ENCODE measurements around the gene ATP2A1.
"Not testable (repeated sequence)": the region's sequence is repeated elsewhere in the genome, so short reads cannot be mapped to it uniquely, and the experiment has no call there.

ATP2A1 gene

DNA sequence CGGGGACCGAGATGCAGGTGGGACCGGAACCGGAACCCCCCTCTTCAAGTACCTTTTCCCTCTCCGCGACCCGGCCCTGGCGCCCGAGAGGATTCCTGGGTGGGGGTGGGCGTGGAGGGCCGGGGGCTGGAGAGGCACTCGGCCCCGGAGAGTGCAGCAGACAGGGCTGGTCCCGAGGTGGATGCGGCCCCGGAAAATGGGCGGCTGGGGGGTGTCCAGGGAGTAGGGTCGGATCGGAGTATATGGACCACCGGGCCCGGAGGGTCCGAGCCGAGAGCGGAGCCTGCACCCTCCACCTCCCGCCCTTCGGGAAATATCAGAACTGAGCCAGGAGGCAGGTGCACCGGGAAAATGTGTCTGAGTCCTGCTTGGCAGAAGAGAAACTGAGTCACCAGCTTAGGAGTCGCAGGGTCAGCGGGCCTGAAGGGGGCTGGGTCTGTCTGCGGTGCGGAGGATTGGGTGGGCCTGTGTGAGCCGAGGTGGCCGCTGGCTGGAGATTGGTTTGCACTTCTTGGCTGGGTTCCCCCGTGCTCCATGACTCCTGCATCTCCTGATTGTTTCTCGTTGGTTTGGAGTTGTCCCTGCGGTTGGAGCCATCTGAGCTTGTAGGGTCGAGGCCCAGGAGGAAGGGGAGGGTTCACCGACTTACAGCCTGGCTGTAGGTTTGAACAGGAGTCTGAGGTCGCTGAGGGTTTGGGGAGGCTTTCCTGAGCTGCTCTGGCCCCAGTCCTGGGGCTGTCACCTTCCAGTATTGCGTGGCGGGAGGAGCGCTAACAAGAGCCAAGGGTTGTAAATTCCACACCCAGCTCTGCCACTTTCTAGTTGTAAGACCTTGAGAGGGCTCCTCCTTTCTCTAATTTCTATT, 14.1 kb upstream of the ATP2A1 start:
- no peak for DNase-seq

DNA sequence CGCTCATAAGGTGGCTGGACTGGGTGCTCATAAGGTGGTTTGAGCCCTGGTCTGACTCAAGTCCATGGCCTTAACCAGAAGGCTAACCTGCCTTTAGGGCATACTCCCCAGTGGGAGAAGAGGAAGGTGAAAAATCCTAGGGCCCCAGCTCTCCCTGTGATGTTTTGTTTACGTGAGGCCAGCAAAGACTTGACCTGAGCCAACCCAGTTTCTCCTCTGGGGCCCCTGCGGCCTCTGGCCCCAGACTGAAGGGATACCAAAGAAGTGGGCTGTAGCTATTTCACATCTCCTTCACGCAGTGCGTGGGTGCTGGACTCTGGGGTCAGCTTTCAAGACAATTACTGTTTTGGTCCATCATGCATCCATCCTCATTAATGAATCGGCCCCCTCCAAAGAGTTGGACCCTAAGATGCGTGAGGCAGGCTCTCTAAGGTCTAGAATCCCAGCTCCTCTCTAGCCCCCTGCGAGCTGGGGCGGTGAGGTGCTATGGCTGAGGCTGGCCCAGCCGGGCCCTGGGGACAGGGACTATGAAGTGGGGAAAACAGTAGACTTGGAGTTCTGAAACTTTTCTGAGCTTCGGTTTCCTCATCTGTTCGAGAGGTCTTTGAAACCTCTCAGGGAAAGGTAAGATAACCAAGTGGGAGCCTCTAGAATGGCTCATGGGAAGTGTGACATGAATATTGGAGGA, 13.1 kb upstream of the ATP2A1 start:
- DNase-seq: no peak

- DNase-seq: no peak
Observed at GRCh38 chr16:28865722-28866453, 12.4 kb upstream of the ATP2A1 start.

DNA sequence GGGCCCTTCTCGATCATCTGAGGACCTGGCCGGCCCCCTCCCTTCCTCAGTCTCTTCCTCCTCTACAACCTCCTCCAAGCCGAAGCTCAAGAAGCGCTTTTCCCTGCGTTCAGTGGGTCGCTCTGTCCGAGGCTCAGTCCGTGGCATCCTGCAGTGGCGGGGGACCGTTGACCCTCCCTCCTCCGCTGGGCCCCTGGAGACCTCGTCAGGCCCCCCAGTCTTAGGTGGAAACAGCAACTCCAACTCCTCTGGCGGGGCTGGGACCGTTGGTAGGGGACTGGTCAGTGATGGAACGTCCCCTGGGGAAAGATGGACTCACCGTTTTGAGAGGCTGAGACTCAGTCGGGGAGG, 11.9 kb upstream of the ATP2A1 start:
- no peak for DNase-seq

DNA sequence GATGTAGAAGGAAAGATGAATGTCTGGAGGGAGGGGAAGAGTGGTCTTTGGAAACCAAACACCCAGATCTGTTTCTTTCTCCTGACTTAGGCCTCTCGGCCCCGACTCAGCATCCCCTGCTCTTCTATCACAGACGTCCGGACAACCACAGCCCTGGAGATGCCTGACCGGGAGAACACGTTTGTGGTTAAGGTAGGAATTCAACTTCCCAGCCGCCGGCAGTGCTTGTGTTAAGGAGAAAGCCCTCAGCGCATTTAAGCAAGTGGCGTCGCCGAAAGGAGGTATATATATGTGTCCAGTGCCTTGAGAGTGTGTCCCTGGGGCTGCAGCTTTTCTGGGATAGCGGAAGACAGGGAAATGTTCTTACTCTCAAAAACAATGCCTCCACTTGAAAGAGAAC, 11.0 kb upstream of the ATP2A1 start:
- DNase-seq: no peak

GRCh38 chr16:28867646-28868045, 10.6 kb upstream of the ATP2A1 start:
- not testable (repeated sequence) for DNase-seq

- DNase-seq: no peak
Observed at GRCh38 chr16:28869201-28869600, 9.1 kb upstream of the ATP2A1 start.

DNA sequence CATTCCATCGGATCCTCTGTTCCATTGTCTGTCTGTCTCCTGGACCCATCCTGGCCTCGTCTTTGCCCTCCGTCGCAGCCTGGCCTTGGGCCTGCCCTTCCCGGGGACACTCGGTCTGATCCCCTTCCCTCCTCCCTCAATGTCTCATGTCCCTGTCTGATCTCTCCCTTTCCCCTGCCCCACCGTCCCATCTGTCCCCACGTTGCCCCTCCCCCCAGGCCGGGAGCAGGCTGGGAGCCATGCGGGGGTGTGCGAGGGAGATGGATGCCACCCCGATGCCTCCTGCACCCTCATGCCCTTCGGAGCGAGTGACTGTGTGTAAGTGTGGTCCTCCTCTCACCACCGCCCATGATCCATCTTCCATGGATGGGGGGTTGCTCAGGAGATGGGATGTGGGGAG, 5.3 kb upstream of the ATP2A1 start:
- DNase-seq: no peak

- DNase-seq: no peak
Observed at GRCh38 chr16:28873543-28874201, 4.6 kb upstream of the ATP2A1 start.

GRCh38 chr16:28874406-28874805, 3.9 kb upstream of the ATP2A1 start:
- DNase-seq: no peak

GRCh38 chr16:28875134-28876018, 2.9 kb upstream of the ATP2A1 start:
- DNase-seq: no peak

DNA sequence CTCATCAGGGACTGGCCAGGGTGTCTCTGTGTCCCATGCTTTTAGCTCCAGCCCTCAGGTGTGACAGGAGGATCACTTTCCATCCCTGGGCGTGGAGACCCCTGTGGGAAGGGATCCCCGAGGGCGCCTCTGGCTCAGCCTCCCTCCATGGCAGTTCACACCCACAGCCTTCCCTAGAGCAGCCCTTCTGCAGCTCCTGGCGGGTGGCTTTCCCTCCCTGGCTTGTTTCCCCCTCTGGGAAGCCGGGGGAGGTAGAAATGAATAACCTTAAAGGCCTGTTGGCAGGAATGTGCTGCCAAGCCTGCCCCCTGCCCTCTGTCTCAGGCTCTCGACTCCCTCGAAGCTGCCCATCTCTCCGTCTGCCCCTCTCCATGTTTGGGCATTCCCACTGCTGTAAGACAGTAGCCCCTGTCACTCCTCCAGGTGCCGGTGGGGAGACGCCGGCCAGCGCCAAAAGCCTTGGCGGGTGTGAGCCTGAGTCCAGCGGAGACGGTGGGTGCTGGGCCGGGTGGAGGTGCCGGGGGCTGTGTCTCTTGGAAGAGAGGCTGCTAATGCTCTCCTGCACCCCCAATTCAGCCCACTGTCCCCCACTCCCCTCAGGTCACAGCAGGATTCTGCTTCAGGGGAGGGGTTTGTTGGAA, 2.1 kb upstream of the ATP2A1 start:
- DNase-seq: no peak

DNA sequence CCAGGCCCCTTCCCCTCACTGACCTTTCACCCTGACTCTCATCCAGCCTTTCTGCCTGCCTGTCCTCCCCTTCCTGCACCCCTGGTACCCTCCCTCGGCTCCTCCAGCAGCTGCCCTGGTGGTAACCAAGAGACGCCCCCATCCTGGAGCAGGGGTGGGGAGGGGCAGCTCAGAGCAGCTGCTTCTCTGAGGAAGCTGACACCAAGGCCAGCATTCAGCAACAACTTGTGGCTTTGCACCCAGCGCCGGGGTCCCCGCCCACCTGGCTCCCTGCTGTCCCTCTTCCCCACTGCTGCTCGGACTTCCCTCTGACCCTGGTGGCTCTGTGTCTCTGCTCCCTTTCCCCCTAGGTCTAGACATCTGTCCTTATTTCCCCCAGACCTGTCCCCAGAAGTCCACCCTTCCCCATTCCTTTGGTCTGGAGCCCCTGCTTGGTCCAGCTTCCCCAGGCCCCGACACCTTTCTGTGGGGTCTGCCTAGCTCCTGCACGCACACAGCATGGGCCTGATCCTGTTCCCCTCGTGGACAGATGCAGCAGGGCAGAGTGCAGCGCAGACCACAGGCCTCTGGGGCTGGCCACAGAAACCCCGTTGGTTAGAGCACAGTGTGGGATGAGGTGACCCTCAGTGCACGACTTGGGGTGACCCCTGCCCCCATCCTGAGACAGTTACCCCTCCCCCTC, 1.2 kb upstream of the ATP2A1 start:
- no peak for DNase-seq

- DNase-seq: no peak
Observed at GRCh38 chr16:28877655-28878000, 660 bp upstream of the ATP2A1 start.

- DNase-seq: no peak
Observed at GRCh38 chr16:28879261-28879840, 1.1 kb downstream of the ATP2A1 start.

DNA sequence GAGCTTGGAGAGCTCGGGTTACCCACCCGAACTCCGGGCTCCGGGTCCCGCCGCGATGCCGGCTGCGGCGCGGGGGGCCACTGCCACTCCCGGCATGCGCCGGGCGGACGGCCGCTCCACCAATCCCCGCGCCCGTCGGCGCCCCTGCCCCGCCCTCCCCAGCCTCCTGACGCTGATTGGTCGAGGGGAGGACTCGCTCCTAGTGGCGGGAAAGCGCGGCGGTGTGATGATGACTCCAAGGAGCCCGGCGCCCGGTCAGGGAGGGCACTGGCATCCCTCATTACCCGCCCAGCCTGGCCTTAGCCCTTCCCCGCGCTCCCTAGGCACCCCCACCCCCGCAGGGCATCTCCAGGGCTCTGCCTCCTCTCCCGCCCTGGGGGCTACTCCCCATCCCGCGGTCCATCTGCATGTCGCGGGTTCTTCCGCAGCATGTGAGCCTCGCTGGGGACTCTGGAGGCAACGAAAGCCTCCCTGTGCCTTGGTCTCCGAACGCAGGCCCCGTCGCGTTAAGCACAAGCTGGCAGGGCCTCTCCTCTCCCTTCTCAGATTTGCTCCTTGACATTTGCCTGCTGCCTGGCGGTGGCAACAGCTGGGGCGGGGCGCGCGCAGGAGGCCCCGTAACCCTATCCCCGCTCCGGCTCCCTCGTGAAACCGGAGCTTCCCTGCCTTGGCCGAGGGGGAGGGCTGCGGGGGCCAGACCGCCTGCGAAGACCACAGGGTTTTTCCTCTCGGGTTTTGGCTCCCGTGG, 1.7 kb downstream of the ATP2A1 start:
- DNase-seq: peak; percentile 21

DNA sequence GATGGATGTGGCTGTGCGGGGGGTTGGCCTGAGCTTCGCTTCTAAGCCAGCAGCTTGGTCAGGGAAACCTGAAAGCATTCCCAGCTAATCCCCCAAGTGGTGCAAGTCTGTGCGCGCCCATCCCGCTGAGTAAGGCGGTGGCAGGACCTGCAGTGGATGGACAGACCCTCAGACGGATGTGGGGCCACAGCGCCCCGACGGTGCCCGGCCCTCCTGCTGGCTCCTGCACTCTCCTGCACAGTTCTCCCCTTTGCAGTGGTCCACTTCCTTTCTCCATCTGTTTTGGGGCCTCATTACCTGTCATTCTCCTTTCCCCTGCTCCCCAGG, 2.3 kb downstream of the ATP2A1 start:
- DNase-seq: no peak

DNA sequence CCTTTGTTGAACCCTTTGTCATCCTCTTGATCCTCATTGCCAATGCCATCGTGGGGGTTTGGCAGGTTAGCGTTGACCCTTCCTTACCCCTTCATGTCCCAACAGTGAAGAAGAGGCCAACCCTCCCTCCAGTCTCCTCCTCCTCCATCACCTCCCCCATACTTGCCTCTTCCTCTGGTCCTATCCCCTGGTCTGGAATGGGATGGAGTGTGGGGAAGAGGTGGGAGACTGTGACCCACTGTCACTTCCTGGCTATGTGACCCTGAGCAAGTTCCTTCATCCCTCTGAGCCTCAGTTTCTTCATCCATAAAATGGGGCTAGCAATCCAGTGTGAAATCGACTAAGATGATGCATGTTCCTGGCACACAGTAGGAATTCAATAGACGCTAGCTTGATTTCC, 2.7 kb downstream of the ATP2A1 start:
- no peak for DNase-seq

DNA sequence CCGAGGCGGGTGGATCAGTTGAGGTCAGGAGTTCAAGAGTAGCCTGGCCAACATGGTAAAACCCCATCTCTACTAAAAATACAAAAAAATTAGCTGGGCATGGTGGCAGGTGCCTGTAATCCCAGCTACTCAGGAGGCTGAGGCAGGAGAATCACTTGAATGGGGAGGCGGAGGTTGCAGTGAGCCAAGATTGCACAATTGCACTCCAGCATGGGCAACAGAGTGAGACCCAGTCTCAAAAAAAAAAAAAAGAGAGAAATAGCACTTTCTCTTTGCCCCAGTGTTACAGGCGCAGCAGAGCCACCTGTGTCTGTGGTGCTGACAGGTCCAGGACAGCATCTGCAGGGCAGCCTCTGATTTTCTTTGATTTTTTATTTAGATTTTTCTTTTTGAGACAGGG, 3.3 kb downstream of the ATP2A1 start:
- not testable (repeated sequence) for DNase-seq

DNA sequence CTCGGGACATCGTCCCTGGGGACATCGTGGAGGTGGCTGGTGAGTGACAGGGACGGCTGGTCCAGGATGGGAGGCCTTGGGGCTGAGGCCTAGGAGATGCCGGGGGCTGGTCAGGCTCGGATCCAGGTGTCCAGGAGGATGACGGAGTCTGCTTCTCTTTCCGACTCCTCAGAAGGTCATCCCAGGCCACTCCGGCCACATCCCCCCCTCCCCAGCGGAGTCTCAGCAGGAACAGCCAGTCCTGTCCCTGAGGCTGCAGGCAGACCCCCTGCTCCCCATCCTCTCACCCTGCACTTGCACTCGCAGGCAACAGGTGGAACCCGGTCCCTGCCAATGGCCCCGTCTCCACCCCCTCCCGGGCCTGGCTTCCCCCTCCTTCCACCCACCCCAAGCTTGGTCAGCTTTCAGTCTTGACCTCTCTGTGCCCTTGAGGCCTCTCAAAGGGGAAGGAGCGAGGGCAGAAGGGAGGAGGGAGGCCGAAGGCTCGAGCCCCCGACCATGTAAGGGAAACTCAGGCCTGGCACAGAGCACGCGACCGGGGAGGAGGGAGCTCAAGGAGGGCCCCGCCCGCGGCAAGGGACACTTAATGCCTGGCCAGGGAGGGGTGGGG, 4.4 kb downstream of the ATP2A1 start:
- DNase-seq: no peak
